Effector memory CD8-positive, alpha-beta T cell (primary cell): Measurements from ENCODE around the gene GAL.
"Not testable (repeated sequence)": the region's sequence is repeated elsewhere in the genome, so short reads cannot be mapped to it uniquely, and the experiment has no call there.

Experiments used
- ATAC-seq: fragments of 150-1000 bp; cut with Tn5 transposase; replicated peaks from 2 replicates; pipeline ENCODE4 v1.10.0; 2021; ENCODE audit warnings: mild to moderate bottlenecking, moderate library complexity
- DNase-seq, 3 experiments: peaks; one replicate each; pipeline ENCODE4 v3.0.0; 2021
- H3K27ac Mint-ChIP-seq, 2 donors: one replicate each; pipeline ENCODE4 v1.8.0; 2022; ENCODE audit warnings: mild to moderate bottlenecking in 2 of 2, mixed read lengths in 2 of 2, moderate library complexity in 2 of 2
- H3K27me3 Mint-ChIP-seq, 2 donors: one replicate each; pipeline ENCODE4 v1.8.0; 2022; ENCODE audit warnings: mixed read lengths in 2 of 2
- H3K36me3 Mint-ChIP-seq: one replicate; pipeline ENCODE4 v1.8.0; 2022; ENCODE audit warnings: mild to moderate bottlenecking, moderate library complexity, mixed read lengths; ENCODE audit not compliant: insufficient read depth
- H3K4me1 Mint-ChIP-seq, 2 donors: one replicate each; pipeline ENCODE4 v1.8.0; 2022; ENCODE audit warnings: low read depth in 2 of 2, mixed read lengths in 2 of 2
- H3K4me3 Mint-ChIP-seq, 2 donors: one replicate each; pipeline ENCODE4 v1.8.0; 2022; ENCODE audit warnings: mild to moderate bottlenecking in 2 of 2, mixed read lengths in 2 of 2, moderate library complexity in 2 of 2
- H3K9me3 Mint-ChIP-seq, 2 donors: one replicate each; pipeline ENCODE4 v1.8.0; 2022; ENCODE audit warnings: mixed read lengths in 2 of 2
- total RNA-seq, 9 experiments: gene quantifications; one replicate each; lab custom pipeline; 2026; lab: John Stamatoyannopoulos, UW

GAL gene
- total RNA-seq, result 0 to 0.65 (median 0) reads per million in 9 experiments

- H3K27me3 Mint-ChIP-seq, result peaks cover 53 to 65% of the 10 kb centered on the region in 2 donors
- peaks cover 0 to 2% of the 10 kb centered on the region in 2 donors for H3K4me1 Mint-ChIP-seq
- peak; percentile 26 for ATAC-seq
Measured at GRCh38 chr11:68684385-68685356, at the start of gene GAL. Gene GAL, plus strand, starts transcription at chr11:68684544. Its CDS starts 380 bp downstream, at chr11:68684924.

DNA sequence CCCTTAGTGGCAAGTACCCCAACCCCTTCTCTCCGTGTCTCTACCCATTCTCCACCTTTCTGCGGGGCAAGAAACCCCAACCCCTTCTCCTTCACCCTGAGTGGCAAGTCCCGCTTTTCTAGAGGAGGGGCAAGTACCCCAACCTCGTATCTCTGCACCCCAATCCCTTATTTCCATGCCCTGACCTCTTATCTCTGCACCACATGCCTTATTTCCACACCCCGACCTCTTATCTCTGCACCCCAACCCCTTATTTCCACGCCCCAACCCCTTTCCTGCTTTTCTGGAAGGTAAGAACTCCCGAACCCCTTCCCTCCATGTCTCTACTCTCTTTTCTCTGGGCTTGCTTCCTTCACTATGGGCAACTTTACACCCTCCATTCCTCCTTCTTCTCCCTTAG, 49.7 kb upstream of the GAL start:
- H3K4me3 Mint-ChIP-seq, H3K36me3 Mint-ChIP-seq, DNase-seq, H3K4me1 Mint-ChIP-seq, H3K9me3 Mint-ChIP-seq, H3K27ac Mint-ChIP-seq, ATAC-seq: not testable (repeated sequence)
- peaks cover 43 to 49% of the 10 kb centered on the region in 2 donors for H3K27me3 Mint-ChIP-seq

More at GRCh38 chr11:68684385-68685356, at the start of gene GAL:
- Mint-ChIP-seq H3K36me3 (no peaks in the 10 kb centered on the region), H3K27ac (no peak within 1 kb of the TSS), H3K4me3 (peak within 1 kb of the TSS in 1 of 2 donors; percentile 34), H3K9me3 (no peaks in the 10 kb centered on the region)
- DNase-seq, result no peak

DNA sequence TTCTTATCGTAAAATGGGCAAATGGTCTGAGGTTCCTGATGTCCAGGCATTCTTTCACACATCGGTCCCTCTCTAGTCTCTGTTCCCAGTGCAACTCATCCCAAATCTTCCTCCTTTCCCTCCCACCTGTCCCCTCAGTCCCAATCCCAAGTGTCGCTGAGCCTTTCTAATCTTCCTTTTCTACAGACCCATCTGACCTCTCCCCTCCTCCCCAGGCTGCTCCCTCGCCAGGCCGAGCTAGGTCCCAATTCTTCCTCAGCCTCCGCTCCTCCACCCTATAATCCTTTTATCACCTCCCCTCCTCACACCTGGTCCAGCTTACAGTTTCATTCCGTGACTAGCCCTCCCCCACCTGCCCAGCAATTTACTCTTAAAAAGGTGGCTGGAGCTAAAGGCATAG, 49.2 kb upstream of the GAL start:
- H3K9me3 Mint-ChIP-seq, H3K4me3 Mint-ChIP-seq, H3K27ac Mint-ChIP-seq, ATAC-seq, H3K36me3 Mint-ChIP-seq, H3K4me1 Mint-ChIP-seq, DNase-seq: not testable (repeated sequence)
- peaks cover 47 to 53% of the 10 kb centered on the region in 2 donors for H3K27me3 Mint-ChIP-seq

- H3K9me3 Mint-ChIP-seq, H3K27ac Mint-ChIP-seq, H3K4me1 Mint-ChIP-seq, DNase-seq, H3K36me3 Mint-ChIP-seq, H3K4me3 Mint-ChIP-seq, ATAC-seq: not testable (repeated sequence)
- H3K27me3 Mint-ChIP-seq, result peaks cover 49 to 60% of the 10 kb centered on the region in 2 donors
Measured at GRCh38 chr11:68635883-68636282, 48.5 kb upstream of the GAL start.

DNA sequence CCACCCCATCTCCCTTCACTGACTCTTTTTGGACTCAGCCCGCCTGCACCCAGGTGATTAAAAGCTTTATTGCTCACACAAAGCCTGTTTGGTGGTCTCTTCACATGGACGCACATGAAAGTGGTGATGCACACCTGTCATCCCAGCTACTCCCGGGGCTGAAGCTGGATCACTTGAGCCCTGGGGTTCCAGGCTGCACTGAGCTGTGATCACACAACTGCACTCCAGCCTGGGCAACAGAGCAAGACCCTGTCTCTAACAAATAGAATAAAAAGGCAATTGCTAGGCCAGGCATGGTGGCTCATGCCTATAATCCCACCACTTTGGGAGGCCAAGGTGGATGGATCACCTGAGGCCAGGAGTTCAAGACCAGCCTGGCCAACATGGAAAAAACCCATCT, 45.0 kb upstream of the GAL start:
- not testable (repeated sequence) for H3K36me3 Mint-ChIP-seq, H3K4me3 Mint-ChIP-seq, DNase-seq, H3K4me1 Mint-ChIP-seq, H3K9me3 Mint-ChIP-seq, ATAC-seq, H3K27ac Mint-ChIP-seq
- peaks cover 46 to 58% of the 10 kb centered on the region in 2 donors for H3K27me3 Mint-ChIP-seq

DNA sequence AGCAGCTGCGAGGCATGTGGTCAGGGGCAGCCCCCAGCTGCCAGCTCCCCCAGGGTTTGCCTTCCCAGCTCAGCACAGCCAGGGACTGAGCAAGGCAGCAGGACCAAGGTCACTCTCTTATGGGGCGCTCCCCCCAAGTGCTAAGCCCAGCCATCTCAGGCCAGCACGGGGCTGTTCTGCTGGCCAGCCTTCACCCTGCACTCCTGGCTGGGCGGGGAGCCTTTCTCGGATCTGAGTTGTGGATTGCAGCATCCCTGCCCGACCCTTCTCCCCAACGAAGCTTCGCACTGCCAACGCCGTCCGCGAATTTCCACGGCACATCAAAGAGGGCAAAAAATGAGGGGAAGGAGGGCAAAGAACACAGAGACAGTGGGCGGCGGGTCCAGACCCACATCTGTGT, 42.5 kb upstream of the GAL start:
- no peak overlapping the region for H3K27ac Mint-ChIP-seq
- ATAC-seq (no peak), DNase-seq (no peak)
- H3K36me3 Mint-ChIP-seq, result no peaks in the 10 kb centered on the region
- H3K27me3 Mint-ChIP-seq, result peaks cover 20 to 33% of the 10 kb centered on the region in 2 donors
- no peaks in the 10 kb centered on the region for H3K4me1 Mint-ChIP-seq
- peaks cover 0 to 10% of the 10 kb centered on the region in 2 donors for H3K9me3 Mint-ChIP-seq
- H3K4me3 Mint-ChIP-seq, result no peak overlapping the region

DNA sequence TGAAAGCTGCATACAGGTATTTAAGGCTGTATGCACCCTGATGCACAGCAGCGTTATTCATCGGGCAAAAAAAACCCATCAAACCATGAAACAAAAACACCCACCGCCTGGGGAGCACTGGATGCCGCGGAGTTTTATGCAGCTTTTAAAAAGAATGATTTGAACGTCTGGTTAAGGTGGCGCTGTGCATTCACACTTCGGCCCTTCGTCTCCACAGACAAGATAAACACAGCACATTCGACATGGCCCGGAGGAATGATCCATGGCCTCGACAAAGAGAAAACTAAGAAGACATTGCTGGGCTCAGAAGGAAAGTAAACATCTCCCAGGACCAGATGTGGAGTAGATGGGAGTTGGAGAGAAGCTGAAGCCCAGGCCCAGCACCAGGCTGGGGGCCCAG, 40.8 kb upstream of the GAL start:
- Mint-ChIP-seq H3K27ac (peak overlapping the region in 1 of 2 donors; percentile 51), H3K27me3 (peaks cover 14 to 34% of the 10 kb centered on the region in 2 donors), H3K9me3 (peaks cover 0 to 18% of the 10 kb centered on the region in 2 donors), H3K4me3 (no peak overlapping the region), H3K36me3 (no peaks in the 10 kb centered on the region), H3K4me1 (no peaks in the 10 kb centered on the region)
- DNase-seq (no peak), ATAC-seq (no peak)

- H3K36me3 Mint-ChIP-seq, result no peaks in the 10 kb centered on the region
- H3K4me1 Mint-ChIP-seq, result no peaks in the 10 kb centered on the region
- DNase-seq, result no peak
- H3K9me3 Mint-ChIP-seq, result peaks cover 0 to 18% of the 10 kb centered on the region in 2 donors
- H3K4me3 Mint-ChIP-seq, result no peak overlapping the region
- H3K27me3 Mint-ChIP-seq, result peaks cover 20 to 22% of the 10 kb centered on the region in 2 donors
- H3K27ac Mint-ChIP-seq, result no peak overlapping the region
- ATAC-seq, result no peak
Measured at GRCh38 chr11:68646832-68647231, 37.5 kb upstream of the GAL start.

DNA sequence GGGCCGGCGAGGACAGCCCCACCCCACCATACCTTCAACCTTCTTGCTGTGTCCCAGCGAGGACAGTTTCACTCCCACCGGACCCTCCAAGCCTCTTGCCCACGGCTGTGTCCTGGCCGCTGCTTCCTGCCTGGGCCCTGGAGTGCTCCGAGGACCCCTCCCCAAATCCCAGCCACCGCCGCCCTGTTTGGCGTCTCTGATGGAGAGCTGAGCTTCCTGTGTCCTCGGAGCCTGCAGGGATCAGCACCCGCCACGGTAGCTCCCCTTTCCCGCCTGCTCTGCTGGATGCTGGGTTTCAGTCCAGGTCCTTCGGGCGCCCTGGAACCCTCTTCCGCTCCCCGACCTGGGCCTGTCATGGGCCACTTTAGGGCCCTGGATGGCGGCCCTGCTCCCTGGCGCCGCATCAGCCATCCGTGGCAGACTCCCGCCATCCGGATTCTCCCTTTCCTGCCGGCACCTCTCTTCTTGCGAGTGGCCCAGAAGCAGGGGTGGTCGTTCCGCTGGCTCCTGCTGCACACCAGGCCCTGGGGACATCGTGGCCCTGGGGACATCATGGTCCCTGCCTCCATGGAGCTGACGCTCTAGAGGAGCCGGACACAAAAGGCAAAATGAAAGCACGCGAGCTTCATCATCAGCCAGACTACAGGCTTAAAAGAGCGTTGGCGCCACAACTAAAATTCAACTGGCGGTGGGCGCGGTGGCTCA, 34.3 kb upstream of the GAL start:
- Mint-ChIP-seq H3K27me3 (peaks cover 34 to 48% of the 10 kb centered on the region in 2 donors), H3K4me3 (no peak overlapping the region)

GRCh38 chr11:68650801-68651200, 33.5 kb upstream of the GAL start:
- no peaks in the 10 kb centered on the region for H3K36me3 Mint-ChIP-seq
- ATAC-seq (no peak), DNase-seq (no peak)
- peaks cover 37 to 56% of the 10 kb centered on the region in 2 donors for H3K27me3 Mint-ChIP-seq
- H3K27ac Mint-ChIP-seq, result no peak overlapping the region
- peaks cover 0 to 8% of the 10 kb centered on the region in 2 donors for H3K9me3 Mint-ChIP-seq
- peaks cover 0 to 2% of the 10 kb centered on the region in 2 donors for H3K4me1 Mint-ChIP-seq
- no peak overlapping the region for H3K4me3 Mint-ChIP-seq

More for the DNA sequence above, 34.3 kb upstream of the GAL start:
- ATAC-seq (no peak), DNase-seq (no peak)
- Mint-ChIP-seq H3K36me3 (no peaks in the 10 kb centered on the region), H3K4me1 (peaks cover 0 to 2% of the 10 kb centered on the region in 2 donors), H3K9me3 (peaks cover 0 to 8% of the 10 kb centered on the region in 2 donors), H3K27ac (no peak overlapping the region)

GRCh38 chr11:68651208-68651984, 32.9 kb upstream of the GAL start:
- DNase-seq, result no peak
- no peak overlapping the region for H3K4me3 Mint-ChIP-seq
- ATAC-seq, result no peak
- no peak overlapping the region for H3K27ac Mint-ChIP-seq
- H3K4me1 Mint-ChIP-seq, result peaks cover 0 to 2% of the 10 kb centered on the region in 2 donors
- H3K27me3 Mint-ChIP-seq, result peaks cover 43 to 62% of the 10 kb centered on the region in 2 donors
- peaks cover 0 to 8% of the 10 kb centered on the region in 2 donors for H3K9me3 Mint-ChIP-seq
- H3K36me3 Mint-ChIP-seq, result no peaks in the 10 kb centered on the region

DNA sequence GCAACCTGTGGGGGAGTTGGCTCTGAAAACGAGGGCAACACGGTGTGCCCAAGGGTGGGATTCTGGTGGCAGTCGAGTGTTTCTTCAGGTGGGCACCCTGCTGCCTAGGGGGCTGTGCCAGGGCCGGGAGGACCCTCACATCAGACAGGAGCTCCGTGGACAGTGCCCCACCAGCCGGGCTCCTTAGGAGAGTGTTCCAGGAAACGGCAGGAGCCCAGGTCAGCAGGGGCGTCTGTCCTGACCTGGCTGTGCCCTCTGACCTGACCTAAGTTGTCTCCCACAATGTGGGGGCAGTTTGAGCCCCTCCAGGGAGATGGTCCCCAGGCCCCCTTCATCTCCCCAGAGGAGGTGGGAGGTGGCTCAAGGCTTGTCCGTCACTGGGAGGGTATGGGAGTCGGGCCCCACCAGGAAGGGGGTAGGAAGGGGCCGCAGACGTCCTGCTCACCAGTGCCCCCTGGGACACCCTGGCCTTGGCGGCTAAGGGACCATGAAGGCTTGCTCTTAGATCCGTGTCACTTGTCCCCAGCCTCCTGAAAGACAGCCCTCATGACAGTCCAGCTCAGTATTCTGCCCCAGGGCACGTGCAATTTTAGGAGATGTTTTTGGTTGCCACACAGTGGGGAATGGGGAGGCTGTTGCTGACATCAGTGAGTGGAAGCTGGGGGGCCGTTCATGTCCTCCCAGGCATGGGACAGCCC, 32.2 kb upstream of the GAL start:
- H3K27me3 Mint-ChIP-seq, result peaks cover 47 to 66% of the 10 kb centered on the region in 2 donors
- DNase-seq, result no peak
- no peak for ATAC-seq
- H3K4me3 Mint-ChIP-seq, result no peak overlapping the region
- H3K36me3 Mint-ChIP-seq, result no peaks in the 10 kb centered on the region
- H3K27ac Mint-ChIP-seq, result no peak overlapping the region
- peaks cover 0 to 2% of the 10 kb centered on the region in 2 donors for H3K4me1 Mint-ChIP-seq
- peaks cover 0 to 6% of the 10 kb centered on the region in 2 donors for H3K9me3 Mint-ChIP-seq
